NB4 (cell line): ENCODE data around the gene PRSS36.
"Not testable (repeated sequence)": the region's sequence is repeated elsewhere in the genome, so short reads cannot be mapped to it uniquely, and the experiment has no call there.

Experiments used
- MAX ChIP-seq: IDR thresholded peaks from 2 replicates; pipeline ENCODE4 v1.6.1; 2011; ENCODE audit warnings: low read depth, low read length
- POLR2A ChIP-seq: IDR thresholded peaks from 2 replicates; pipeline ENCODE4 v1.6.1; 2011; ENCODE audit warnings: mild to moderate bottlenecking; ENCODE audit not compliant: insufficient read length; ENCODE audit errors: extremely low read depth
- TF ChIP-seq, protein P1 (sequence below): IDR thresholded peaks from one replicate; pipeline ENCODE4 v1.5.1; 2012; ENCODE audit warnings: low read depth, low read length

- not testable (repeated sequence) for TF ChIP-seq MAX, POLR2A
- TF ChIP-seq, protein P1, sequence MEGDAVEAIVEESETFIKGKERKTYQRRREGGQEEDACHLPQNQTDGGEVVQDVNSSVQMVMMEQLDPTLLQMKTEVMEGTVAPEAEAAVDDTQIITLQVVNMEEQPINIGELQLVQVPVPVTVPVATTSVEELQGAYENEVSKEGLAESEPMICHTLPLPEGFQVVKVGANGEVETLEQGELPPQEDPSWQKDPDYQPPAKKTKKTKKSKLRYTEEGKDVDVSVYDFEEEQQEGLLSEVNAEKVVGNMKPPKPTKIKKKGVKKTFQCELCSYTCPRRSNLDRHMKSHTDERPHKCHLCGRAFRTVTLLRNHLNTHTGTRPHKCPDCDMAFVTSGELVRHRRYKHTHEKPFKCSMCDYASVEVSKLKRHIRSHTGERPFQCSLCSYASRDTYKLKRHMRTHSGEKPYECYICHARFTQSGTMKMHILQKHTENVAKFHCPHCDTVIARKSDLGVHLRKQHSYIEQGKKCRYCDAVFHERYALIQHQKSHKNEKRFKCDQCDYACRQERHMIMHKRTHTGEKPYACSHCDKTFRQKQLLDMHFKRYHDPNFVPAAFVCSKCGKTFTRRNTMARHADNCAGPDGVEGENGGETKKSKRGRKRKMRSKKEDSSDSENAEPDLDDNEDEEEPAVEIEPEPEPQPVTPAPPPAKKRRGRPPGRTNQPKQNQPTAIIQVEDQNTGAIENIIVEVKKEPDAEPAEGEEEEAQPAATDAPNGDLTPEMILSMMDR = not testable (repeated sequence)
Observed at GRCh38 chr16:31141071-31141469, 8.8 kb downstream of the PRSS36 start.
